ENCODE results near the gene EPYC.

- TF ChIP-seq POLR2A (IDR thresholded peaks at IDR 0.05) (no peak), EP300 (IDR thresholded peaks at IDR 0.05) (no peak)
- TF ChIP-seq, protein P1, sequence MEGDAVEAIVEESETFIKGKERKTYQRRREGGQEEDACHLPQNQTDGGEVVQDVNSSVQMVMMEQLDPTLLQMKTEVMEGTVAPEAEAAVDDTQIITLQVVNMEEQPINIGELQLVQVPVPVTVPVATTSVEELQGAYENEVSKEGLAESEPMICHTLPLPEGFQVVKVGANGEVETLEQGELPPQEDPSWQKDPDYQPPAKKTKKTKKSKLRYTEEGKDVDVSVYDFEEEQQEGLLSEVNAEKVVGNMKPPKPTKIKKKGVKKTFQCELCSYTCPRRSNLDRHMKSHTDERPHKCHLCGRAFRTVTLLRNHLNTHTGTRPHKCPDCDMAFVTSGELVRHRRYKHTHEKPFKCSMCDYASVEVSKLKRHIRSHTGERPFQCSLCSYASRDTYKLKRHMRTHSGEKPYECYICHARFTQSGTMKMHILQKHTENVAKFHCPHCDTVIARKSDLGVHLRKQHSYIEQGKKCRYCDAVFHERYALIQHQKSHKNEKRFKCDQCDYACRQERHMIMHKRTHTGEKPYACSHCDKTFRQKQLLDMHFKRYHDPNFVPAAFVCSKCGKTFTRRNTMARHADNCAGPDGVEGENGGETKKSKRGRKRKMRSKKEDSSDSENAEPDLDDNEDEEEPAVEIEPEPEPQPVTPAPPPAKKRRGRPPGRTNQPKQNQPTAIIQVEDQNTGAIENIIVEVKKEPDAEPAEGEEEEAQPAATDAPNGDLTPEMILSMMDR (IDR thresholded peaks at IDR 0.05): no peak
These were observed 80.4 kb downstream of the EPYC start for GRCh38 chr12:90924406-90924805.
